Activated naive CD8-positive, alpha-beta T cell treated with anti-CD3 and anti-CD28 coated beads for 36 hours (primary cell): ENCODE results near the gene VPS35L. TPM values are rescaled to one million over a fixed set of nuclear protein-coding genes. Genes with fewer than 3 reads are reported as not detected.
"Not testable (repeated sequence)": the region's sequence is repeated elsewhere in the genome, so short reads cannot be mapped to it uniquely, and the experiment has no call there.

Experiments
- DNase-seq: peaks from one replicate; pipeline ENCODE4 v3.0.0; 2021
- H3K27ac Mint-ChIP-seq: one replicate; pipeline ENCODE4 v1.8.0; 2022; ENCODE audit warnings: mild to moderate bottlenecking, moderate library complexity, mixed read lengths
- H3K27me3 Mint-ChIP-seq: one replicate; pipeline ENCODE4 v1.8.0; 2022; ENCODE audit warnings: mild to moderate bottlenecking, mixed read lengths
- H3K36me3 Mint-ChIP-seq: one replicate; pipeline ENCODE4 v1.8.0; 2021; ENCODE audit warnings: mild to moderate bottlenecking, mixed read lengths
- H3K4me1 Mint-ChIP-seq: one replicate; pipeline ENCODE4 v1.8.0; 2021; ENCODE audit warnings: mixed read lengths
- H3K4me3 Mint-ChIP-seq: one replicate; pipeline ENCODE4 v1.8.0; 2022; ENCODE audit warnings: mild to moderate bottlenecking, moderate library complexity, mixed read lengths
- H3K9me3 Mint-ChIP-seq: one replicate; pipeline ENCODE4 v1.8.0; 2022; ENCODE audit warnings: mixed read lengths
- total RNA-seq, 2 experiments: library from RNA; stranded (reverse); gene quantifications; one replicate each; pipeline ENCODE4 v1.2.3, GENCODE V29; 2021

The VPS35L gene
- total RNA-seq, 2 experiments from 2014 or later: 30.2 to 34.1 TPM

GRCh38 chr16:19645557-19645981 lies 90.1 kb downstream of the VPS35L start:
- no peak overlapping the region for H3K27ac Mint-ChIP-seq
- DNase-seq: no peak
- H3K9me3 Mint-ChIP-seq: no peaks in the 10 kb centered on the region
- H3K4me3 Mint-ChIP-seq: no peak overlapping the region
- peaks cover under 1% of the 10 kb centered on the region for H3K4me1 Mint-ChIP-seq
- no peaks in the 10 kb centered on the region for H3K27me3 Mint-ChIP-seq
- peaks cover 7% of the 10 kb centered on the region for H3K36me3 Mint-ChIP-seq

DNA sequence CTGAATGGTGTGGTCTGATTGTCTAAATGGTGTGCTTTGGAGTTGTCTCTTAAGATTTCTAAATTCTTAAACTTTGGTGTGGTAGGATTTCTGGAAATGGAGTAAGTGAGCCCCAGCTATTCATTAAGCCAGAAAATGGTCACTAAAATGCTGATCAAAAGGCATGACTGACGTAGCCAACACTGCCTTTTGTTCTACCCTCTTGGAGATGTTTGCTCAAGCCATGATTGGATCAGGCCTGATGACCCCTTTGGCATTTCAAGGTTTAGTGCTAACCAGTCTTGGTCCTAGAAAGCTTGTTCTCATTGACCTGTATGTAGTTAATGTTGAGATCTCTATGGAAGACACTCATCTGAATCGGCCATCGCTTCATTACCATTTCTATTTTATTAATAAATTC lies 94.5 kb downstream of the VPS35L start:
- no peak overlapping the region for H3K4me3 Mint-ChIP-seq
- no peaks in the 10 kb centered on the region for H3K27me3 Mint-ChIP-seq
- no peak for DNase-seq
- peaks cover 19% of the 10 kb centered on the region for H3K36me3 Mint-ChIP-seq
- H3K4me1 Mint-ChIP-seq: no peaks in the 10 kb centered on the region
- H3K27ac Mint-ChIP-seq: no peak overlapping the region
- H3K9me3 Mint-ChIP-seq: no peaks in the 10 kb centered on the region

GRCh38 chr16:19654147-19654546 lies 98.6 kb downstream of the VPS35L start:
- no peak overlapping the region for H3K27ac Mint-ChIP-seq
- no peaks in the 10 kb centered on the region for H3K9me3 Mint-ChIP-seq
- H3K4me1 Mint-ChIP-seq: no peaks in the 10 kb centered on the region
- peaks cover 29% of the 10 kb centered on the region for H3K36me3 Mint-ChIP-seq
- no peak for DNase-seq
- H3K4me3 Mint-ChIP-seq: no peak overlapping the region
- H3K27me3 Mint-ChIP-seq: no peaks in the 10 kb centered on the region

GRCh38 chr16:19655242-19655777 lies 99.8 kb downstream of the VPS35L start:
- Mint-ChIP-seq H3K27me3 (no peaks in the 10 kb centered on the region), H3K9me3 (no peaks in the 10 kb centered on the region), H3K4me1 (peaks cover 4% of the 10 kb centered on the region), H3K4me3 (no peak overlapping the region), H3K36me3 (peaks cover 32% of the 10 kb centered on the region), H3K27ac (no peak overlapping the region)
- no peak for DNase-seq

- Mint-ChIP-seq H3K27ac (no peak overlapping the region), H3K4me3 (no peak overlapping the region), H3K27me3 (no peaks in the 10 kb centered on the region), H3K4me1 (peaks cover 8% of the 10 kb centered on the region), H3K9me3 (peaks cover 1% of the 10 kb centered on the region), H3K36me3 (peaks cover 30% of the 10 kb centered on the region)
- no peak for DNase-seq
Measured at GRCh38 chr16:19657831-19658230, 102.3 kb downstream of the VPS35L start.

GRCh38 chr16:19659554-19659953 lies 104.1 kb downstream of the VPS35L start:
- H3K27me3 Mint-ChIP-seq: no peaks in the 10 kb centered on the region
- H3K36me3 Mint-ChIP-seq: peaks cover 30% of the 10 kb centered on the region
- H3K27ac Mint-ChIP-seq: no peak overlapping the region
- peaks cover 8% of the 10 kb centered on the region for H3K4me1 Mint-ChIP-seq
- no peak for DNase-seq
- H3K4me3 Mint-ChIP-seq: no peak overlapping the region
- H3K9me3 Mint-ChIP-seq: peaks cover 1% of the 10 kb centered on the region

DNA sequence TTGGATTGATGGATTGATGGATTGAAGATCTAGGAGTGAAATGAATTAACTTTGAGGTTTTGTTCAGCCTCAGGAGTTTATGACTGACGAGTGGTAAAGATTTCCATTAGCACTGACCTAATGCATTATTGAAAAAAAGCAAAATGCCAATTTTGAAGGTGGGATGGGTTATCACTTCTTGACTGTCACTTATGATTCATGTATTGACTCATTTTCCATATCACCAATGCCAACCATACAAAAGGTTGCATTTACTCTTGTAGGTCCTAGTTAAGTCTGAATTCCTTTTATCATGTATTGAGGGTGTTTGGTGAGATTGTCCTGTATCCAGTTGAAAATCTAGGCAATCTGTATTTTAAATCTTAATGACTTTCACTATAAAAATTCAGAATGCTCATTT lies 104.9 kb downstream of the VPS35L start:
- Mint-ChIP-seq H3K27ac (no peak overlapping the region), H3K36me3 (peaks cover 34% of the 10 kb centered on the region), H3K4me3 (no peak overlapping the region), H3K4me1 (peaks cover 8% of the 10 kb centered on the region), H3K9me3 (peaks cover 5% of the 10 kb centered on the region), H3K27me3 (no peaks in the 10 kb centered on the region)
- DNase-seq: no peak

- no peak overlapping the region for H3K27ac Mint-ChIP-seq
- no peaks in the 10 kb centered on the region for H3K27me3 Mint-ChIP-seq
- peaks cover 8% of the 10 kb centered on the region for H3K4me1 Mint-ChIP-seq
- no peak overlapping the region for H3K4me3 Mint-ChIP-seq
- no peak for DNase-seq
- H3K9me3 Mint-ChIP-seq: peaks cover 7% of the 10 kb centered on the region
- peaks cover 35% of the 10 kb centered on the region for H3K36me3 Mint-ChIP-seq
Measured at GRCh38 chr16:19662351-19662750, 106.8 kb downstream of the VPS35L start.

DNA sequence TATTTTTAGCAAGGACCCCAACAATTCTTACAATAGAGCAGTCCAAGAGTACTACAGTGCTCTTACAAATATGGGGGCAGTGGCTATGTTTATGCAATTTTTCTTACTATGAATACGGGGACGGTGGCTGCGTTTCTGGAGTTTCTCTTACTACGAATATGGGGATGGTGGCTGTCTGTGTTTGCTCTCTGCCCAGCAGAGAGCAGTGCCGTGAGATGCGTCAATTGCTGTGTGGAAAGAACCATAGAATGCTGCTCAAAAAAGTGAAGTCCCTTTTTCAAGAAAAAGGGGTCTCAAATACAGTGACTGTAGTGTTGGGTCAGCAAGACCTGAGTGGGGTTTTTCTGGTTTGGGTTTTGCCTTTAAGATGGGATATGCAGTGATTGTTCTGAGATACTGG lies 108.7 kb downstream of the VPS35L start:
- Mint-ChIP-seq H3K4me3 (no peak overlapping the region), H3K36me3 (peaks cover 29% of the 10 kb centered on the region), H3K27ac (no peak overlapping the region), H3K9me3 (peaks cover 7% of the 10 kb centered on the region), H3K27me3 (no peaks in the 10 kb centered on the region), H3K4me1 (peaks cover 8% of the 10 kb centered on the region)
- no peak for DNase-seq

GRCh38 chr16:19665313-19665712 lies 109.8 kb downstream of the VPS35L start:
- not testable (repeated sequence) for H3K27me3 Mint-ChIP-seq, DNase-seq, H3K4me1 Mint-ChIP-seq, H3K9me3 Mint-ChIP-seq, H3K4me3 Mint-ChIP-seq, H3K27ac Mint-ChIP-seq
- H3K36me3 Mint-ChIP-seq: peaks cover 27% of the 10 kb centered on the region

DNA sequence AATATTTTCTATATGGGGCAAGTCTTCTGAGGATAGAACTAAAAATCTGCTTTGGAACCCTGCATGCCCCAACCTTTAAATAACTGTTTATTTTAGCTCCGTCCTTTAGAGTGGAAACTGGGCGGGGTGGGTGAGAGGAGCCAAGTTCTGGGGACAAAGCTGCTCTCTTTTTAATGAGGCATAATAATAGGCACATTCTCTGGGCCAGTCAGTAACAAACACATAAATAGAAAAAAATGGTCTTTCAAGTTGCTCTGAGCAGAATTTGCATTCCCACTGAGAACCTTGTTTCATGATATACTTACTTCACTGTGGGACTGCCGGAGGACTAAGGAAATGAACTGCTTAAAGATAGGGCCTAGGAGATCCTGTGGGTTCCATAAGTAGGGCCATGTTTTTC lies 111.0 kb downstream of the VPS35L start:
- Mint-ChIP-seq H3K4me3 (no peak overlapping the region), H3K27me3 (no peaks in the 10 kb centered on the region), H3K4me1 (no peaks in the 10 kb centered on the region), H3K9me3 (peaks cover 7% of the 10 kb centered on the region), H3K36me3 (peaks cover 26% of the 10 kb centered on the region), H3K27ac (no peak overlapping the region)
- DNase-seq: no peak

DNA sequence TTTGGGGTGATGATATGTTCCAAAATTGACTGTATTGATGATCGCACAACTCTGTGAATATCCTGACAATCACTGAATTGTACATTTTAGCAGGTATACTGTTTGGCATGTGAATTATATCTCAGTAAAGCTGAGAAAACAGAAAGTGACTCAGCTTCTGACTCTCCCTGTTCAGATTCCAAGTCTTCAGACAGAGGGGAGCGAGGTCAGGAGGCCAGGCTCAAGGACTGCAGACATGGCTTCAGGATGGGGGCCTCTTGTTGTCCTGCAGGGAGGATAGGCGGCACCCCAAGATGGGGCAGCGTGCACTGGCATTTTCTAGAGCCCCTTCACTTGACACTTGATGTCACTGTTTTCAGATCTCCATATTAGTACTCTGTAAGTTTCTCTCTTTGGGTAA lies 116.9 kb downstream of the VPS35L start:
- Mint-ChIP-seq H3K36me3 (peaks cover 13% of the 10 kb centered on the region), H3K4me1 (no peaks in the 10 kb centered on the region), H3K4me3 (no peak overlapping the region), H3K27ac (no peak overlapping the region), H3K9me3 (no peaks in the 10 kb centered on the region), H3K27me3 (no peaks in the 10 kb centered on the region)
- DNase-seq: no peak

DNA sequence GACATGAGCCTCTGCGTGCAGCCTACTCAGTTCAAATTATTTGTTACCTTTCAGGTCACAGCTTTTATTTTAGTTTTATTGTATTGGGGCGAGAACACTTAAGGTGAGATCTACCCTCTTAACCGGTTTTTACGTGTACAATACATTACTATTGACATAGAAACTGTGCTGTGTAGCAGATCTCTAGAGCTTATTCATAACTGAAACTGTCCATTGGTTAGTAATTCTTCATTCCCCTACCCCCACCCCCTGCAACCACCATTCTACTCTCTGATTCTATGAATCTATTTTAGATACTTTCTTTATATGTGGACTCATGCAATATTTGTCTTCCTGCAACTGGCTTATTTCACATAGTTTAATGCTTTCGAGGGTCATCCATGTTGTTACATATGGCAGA lies 119.0 kb downstream of the VPS35L start:
- Mint-ChIP-seq H3K9me3 (no peaks in the 10 kb centered on the region), H3K4me1 (no peaks in the 10 kb centered on the region), H3K4me3 (no peak overlapping the region), H3K27me3 (no peaks in the 10 kb centered on the region), H3K36me3 (peaks cover 10% of the 10 kb centered on the region), H3K27ac (no peak overlapping the region)
- no peak for DNase-seq

- DNase-seq: no peak
- Mint-ChIP-seq H3K9me3 (no peaks in the 10 kb centered on the region), H3K4me3 (no peak overlapping the region), H3K36me3 (peaks cover 17% of the 10 kb centered on the region), H3K27me3 (no peaks in the 10 kb centered on the region), H3K4me1 (no peaks in the 10 kb centered on the region), H3K27ac (no peak overlapping the region)
Measured at GRCh38 chr16:19677402-19677801, 121.9 kb downstream of the VPS35L start.

- no peaks in the 10 kb centered on the region for H3K27me3 Mint-ChIP-seq
- H3K9me3 Mint-ChIP-seq: no peaks in the 10 kb centered on the region
- no peak overlapping the region for H3K4me3 Mint-ChIP-seq
- H3K4me1 Mint-ChIP-seq: no peaks in the 10 kb centered on the region
- H3K36me3 Mint-ChIP-seq: peaks cover 31% of the 10 kb centered on the region
- no peak for DNase-seq
- H3K27ac Mint-ChIP-seq: no peak overlapping the region
Measured at GRCh38 chr16:19678804-19679203, 123.3 kb downstream of the VPS35L start.

DNA sequence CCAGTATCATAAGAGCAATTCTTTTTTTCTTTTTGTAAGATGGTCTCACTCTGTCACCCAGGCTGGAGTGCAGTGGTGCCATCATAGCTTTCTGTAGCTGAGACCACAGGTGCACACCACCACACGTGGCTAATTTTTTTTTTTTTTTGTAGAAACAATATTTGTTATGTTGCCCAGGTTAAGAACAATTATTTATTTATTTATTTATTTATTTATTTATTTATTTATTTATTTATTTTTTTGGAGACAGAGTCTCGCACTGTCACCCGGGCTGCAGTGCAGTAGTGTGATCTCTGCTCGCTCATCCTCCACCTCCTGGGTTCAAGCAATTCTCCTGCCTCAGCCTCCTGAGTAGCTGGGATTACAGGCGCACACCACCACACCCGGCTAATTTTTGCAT lies 123.8 kb downstream of the VPS35L start:
- H3K36me3 Mint-ChIP-seq: peaks cover 36% of the 10 kb centered on the region
- not testable (repeated sequence) for H3K4me3 Mint-ChIP-seq, H3K27me3 Mint-ChIP-seq, H3K27ac Mint-ChIP-seq, H3K9me3 Mint-ChIP-seq, H3K4me1 Mint-ChIP-seq, DNase-seq
